Activated naive CD8-positive, alpha-beta T cell treated with anti-CD3 and anti-CD28 coated beads, Interleukin-2, amount 10 ng/mL, durations not matched to agents 7 days and 5 days (primary cell): ENCODE results near the gene SIGLEC14. TPM values are rescaled to one million over a fixed set of nuclear protein-coding genes. Genes with fewer than 3 reads are reported as not detected.
"Not testable (repeated sequence)": the region's sequence is repeated elsewhere in the genome, so short reads cannot be mapped to it uniquely, and the experiment has no call there.

Experiments
- ATAC-seq: fragments of 150-1000 bp; cut with Tn5 transposase; one replicate; pipeline ENCODE4 v1.10.0; 2021; ENCODE audit warnings: low read depth, moderate library complexity
- POLR2A ChIA-PET: fragments of 350-600 bp; sonication (Branson Sonifier 250); formaldehyde crosslinking; loops from one replicate; lab custom pipeline; 2021; ENCODE audit warnings: antibody characterized with exemption; lab: Charles Lee
- DNase-seq: peaks from one replicate; pipeline ENCODE4 v3.0.0; 2021
- H3K27ac Mint-ChIP-seq: one replicate; pipeline ENCODE4 v1.8.0; 2022; ENCODE audit warnings: mild to moderate bottlenecking, mixed read lengths
- H3K27me3 Mint-ChIP-seq: one replicate; pipeline ENCODE4 v1.8.0; 2022; ENCODE audit warnings: mild to moderate bottlenecking, moderate library complexity, mixed read lengths
- H3K36me3 Mint-ChIP-seq: one replicate; pipeline ENCODE4 v1.8.0; 2021; ENCODE audit warnings: mild to moderate bottlenecking, mixed read lengths
- H3K4me1 Mint-ChIP-seq: one replicate; pipeline ENCODE4 v1.8.0; 2021; ENCODE audit warnings: mixed read lengths
- H3K4me3 Mint-ChIP-seq: one replicate; pipeline ENCODE4 v1.8.0; 2022; ENCODE audit warnings: mild to moderate bottlenecking, moderate library complexity, mixed read lengths
- H3K9me3 Mint-ChIP-seq: one replicate; pipeline ENCODE4 v1.8.0; 2021; ENCODE audit warnings: mixed read lengths
- total RNA-seq, 2 experiments: library from RNA; stranded (reverse); gene quantifications; one replicate each; pipeline ENCODE4 v1.2.3, GENCODE V29; 2021

Gene SIGLEC14
- total RNA-seq, 2 experiments from 2014 or later: 0.33 to 0.57 TPM

GRCh38 chr19:51654783-51655182 is 8.2 kb upstream of the SIGLEC14 start:
- no peaks in the 10 kb centered on the region for H3K9me3 Mint-ChIP-seq
- DNase-seq: no peak
- H3K4me3 Mint-ChIP-seq: no peak overlapping the region
- ATAC-seq: no peak
- POLR2A ChIA-PET: no interaction called here
- H3K36me3 Mint-ChIP-seq: no peaks in the 10 kb centered on the region
- peaks cover 25% of the 10 kb centered on the region for H3K27me3 Mint-ChIP-seq
- H3K4me1 Mint-ChIP-seq: peaks cover 5% of the 10 kb centered on the region
- H3K27ac Mint-ChIP-seq: no peak overlapping the region

GRCh38 chr19:51653162-51653561 is 6.5 kb upstream of the SIGLEC14 start:
- POLR2A ChIA-PET: no interaction called here
- no peaks in the 10 kb centered on the region for H3K36me3 Mint-ChIP-seq
- peaks cover 5% of the 10 kb centered on the region for H3K4me1 Mint-ChIP-seq
- H3K27ac Mint-ChIP-seq: no peak overlapping the region
- no peak for ATAC-seq
- H3K27me3 Mint-ChIP-seq: peaks cover 23% of the 10 kb centered on the region
- no peaks in the 10 kb centered on the region for H3K9me3 Mint-ChIP-seq
- H3K4me3 Mint-ChIP-seq: no peak overlapping the region
- DNase-seq: no peak

GRCh38 chr19:51652266-51652665 is 5.6 kb upstream of the SIGLEC14 start:
- Mint-ChIP-seq H3K4me1 (peaks cover 5% of the 10 kb centered on the region), H3K27me3 (peaks cover 27% of the 10 kb centered on the region), H3K9me3 (no peaks in the 10 kb centered on the region), H3K36me3 (no peaks in the 10 kb centered on the region), H3K4me3 (no peak overlapping the region), H3K27ac (no peak overlapping the region)
- DNase-seq (no peak), ATAC-seq (no peak)
- POLR2A ChIA-PET: no interaction called here

- H3K4me1 Mint-ChIP-seq: no peaks in the 10 kb centered on the region
- peaks cover 22% of the 10 kb centered on the region for H3K27me3 Mint-ChIP-seq
- DNase-seq: no peak
- no peaks in the 10 kb centered on the region for H3K9me3 Mint-ChIP-seq
- ATAC-seq: no peak
- no peak overlapping the region for H3K27ac Mint-ChIP-seq
- POLR2A ChIA-PET: no interaction called here
- no peak overlapping the region for H3K4me3 Mint-ChIP-seq
- H3K36me3 Mint-ChIP-seq: no peaks in the 10 kb centered on the region
These were observed 4.7 kb upstream of the SIGLEC14 start for GRCh38 chr19:51651216-51651846.

GRCh38 chr19:51647318-51647717 is 693 bp upstream of the SIGLEC14 start:
- Mint-ChIP-seq H3K27me3 (peaks cover 20% of the 10 kb centered on the region), H3K27ac (no peak overlapping the region)

GRCh38 chr19:51644636-51645271 is 1.9 kb downstream of the SIGLEC14 start:
- H3K9me3 Mint-ChIP-seq: no peaks in the 10 kb centered on the region
- DNase-seq (no peak), ATAC-seq (no peak)
- H3K27ac Mint-ChIP-seq: no peak overlapping the region
- no peak overlapping the region for H3K4me3 Mint-ChIP-seq
- POLR2A ChIA-PET: no interaction called here
- H3K36me3 Mint-ChIP-seq: no peaks in the 10 kb centered on the region
- H3K4me1 Mint-ChIP-seq: peaks cover 3% of the 10 kb centered on the region
- H3K27me3 Mint-ChIP-seq: peaks cover 23% of the 10 kb centered on the region

More at GRCh38 chr19:51647318-51647717, 693 bp upstream of the SIGLEC14 start:
- no peaks in the 10 kb centered on the region for H3K36me3 Mint-ChIP-seq
- DNase-seq (no peak), ATAC-seq (no peak)
- no peaks in the 10 kb centered on the region for H3K9me3 Mint-ChIP-seq
- H3K4me1 Mint-ChIP-seq: peaks cover 3% of the 10 kb centered on the region
- H3K4me3 Mint-ChIP-seq: no peak overlapping the region
- POLR2A ChIA-PET: no interaction called here

GRCh38 chr19:51641648-51642047 is 5.0 kb downstream of the SIGLEC14 start:
- Mint-ChIP-seq H3K27me3 (peaks cover 31% of the 10 kb centered on the region), H3K4me3 (no peak overlapping the region), H3K9me3 (no peaks in the 10 kb centered on the region), H3K27ac (no peak overlapping the region), H3K4me1 (peaks cover 7% of the 10 kb centered on the region), H3K36me3 (no peaks in the 10 kb centered on the region)
- POLR2A ChIA-PET: no interaction called here
- no peak for DNase-seq
- ATAC-seq: no peak

GRCh38 chr19:51640386-51640785 is 6.2 kb downstream of the SIGLEC14 start:
- Mint-ChIP-seq H3K27me3 (peaks cover 31% of the 10 kb centered on the region), H3K9me3 (no peaks in the 10 kb centered on the region), H3K27ac (no peak overlapping the region), H3K4me3 (no peak overlapping the region), H3K36me3 (no peaks in the 10 kb centered on the region), H3K4me1 (peaks cover 9% of the 10 kb centered on the region)
- ATAC-seq (no peak), DNase-seq (no peak)
- POLR2A ChIA-PET: no interaction called here

- Mint-ChIP-seq H3K4me1 (peaks cover 10% of the 10 kb centered on the region), H3K27ac (no peak overlapping the region), H3K36me3 (no peaks in the 10 kb centered on the region), H3K9me3 (no peaks in the 10 kb centered on the region), H3K4me3 (no peak overlapping the region), H3K27me3 (peaks cover 28% of the 10 kb centered on the region)
- POLR2A ChIA-PET: no interaction called here
- DNase-seq (no peak), ATAC-seq (no peak)
These were observed 6.7 kb downstream of the SIGLEC14 start for GRCh38 chr19:51639916-51640315.

- Mint-ChIP-seq H3K4me3 (no peak overlapping the region), H3K4me1 (peaks cover 7% of the 10 kb centered on the region), H3K36me3 (no peaks in the 10 kb centered on the region), H3K9me3 (no peaks in the 10 kb centered on the region), H3K27ac (no peak overlapping the region), H3K27me3 (peaks cover 25% of the 10 kb centered on the region)
- DNase-seq (no peak), ATAC-seq (no peak)
- POLR2A ChIA-PET: no interaction called here
These were observed 9.2 kb downstream of the SIGLEC14 start for GRCh38 chr19:51637362-51637978.

GRCh38 chr19:51632126-51632525 is 14.5 kb downstream of the SIGLEC14 start:
- Mint-ChIP-seq H3K4me3 (no peak overlapping the region), H3K9me3 (no peaks in the 10 kb centered on the region), H3K4me1 (peaks cover 7% of the 10 kb centered on the region), H3K27me3 (peaks cover 23% of the 10 kb centered on the region), H3K36me3 (no peaks in the 10 kb centered on the region), H3K27ac (no peak overlapping the region)
- POLR2A ChIA-PET: no interaction called here
- no peak for DNase-seq
- ATAC-seq: no peak

- H3K9me3 Mint-ChIP-seq, DNase-seq, H3K27ac Mint-ChIP-seq, H3K36me3 Mint-ChIP-seq, ATAC-seq, POLR2A ChIA-PET, H3K4me1 Mint-ChIP-seq, H3K4me3 Mint-ChIP-seq: not testable (repeated sequence)
- H3K27me3 Mint-ChIP-seq: peaks cover 20% of the 10 kb centered on the region
These were observed 16.3 kb downstream of the SIGLEC14 start, which contains the start of gene SIGLEC5 for GRCh38 chr19:51630315-51630714. Gene SIGLEC5, minus strand, starts transcription at chr19:51630401. Its CDS starts 66 bp downstream, at chr19:51630335.

GRCh38 chr19:51628153-51628939 is 18.3 kb downstream of the SIGLEC14 start:
- Mint-ChIP-seq H3K4me3 (no peak overlapping the region), H3K27me3 (peaks cover 20% of the 10 kb centered on the region), H3K4me1 (no peaks in the 10 kb centered on the region), H3K27ac (no peak overlapping the region), H3K9me3 (no peaks in the 10 kb centered on the region), H3K36me3 (no peaks in the 10 kb centered on the region)
- ATAC-seq (no peak), DNase-seq (no peak)
- POLR2A ChIA-PET: no interaction called here
